ENCODE measurements around the gene SPOPL.

SPOPL gene

DNA sequence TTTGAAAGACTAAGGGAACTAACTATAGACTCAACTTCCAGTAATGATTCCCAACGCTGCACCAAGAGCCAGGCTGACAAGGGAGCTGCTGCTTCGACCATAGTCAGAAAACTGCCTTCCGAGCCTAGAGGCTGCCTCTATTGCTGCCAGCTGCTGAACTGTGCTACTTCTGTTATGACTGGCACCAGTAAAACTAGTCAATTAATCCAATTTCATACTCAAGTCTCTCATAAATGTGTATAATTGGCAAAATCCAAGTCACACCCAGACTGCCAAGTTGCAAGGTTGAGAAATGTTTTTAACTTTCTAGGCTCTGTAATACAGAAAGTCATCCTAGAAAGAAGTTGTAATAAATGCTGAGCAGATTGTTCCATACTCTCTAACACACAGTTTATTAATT, 117.4 kb downstream of the SPOPL start:
- TF ChIP-seq, protein P1, sequence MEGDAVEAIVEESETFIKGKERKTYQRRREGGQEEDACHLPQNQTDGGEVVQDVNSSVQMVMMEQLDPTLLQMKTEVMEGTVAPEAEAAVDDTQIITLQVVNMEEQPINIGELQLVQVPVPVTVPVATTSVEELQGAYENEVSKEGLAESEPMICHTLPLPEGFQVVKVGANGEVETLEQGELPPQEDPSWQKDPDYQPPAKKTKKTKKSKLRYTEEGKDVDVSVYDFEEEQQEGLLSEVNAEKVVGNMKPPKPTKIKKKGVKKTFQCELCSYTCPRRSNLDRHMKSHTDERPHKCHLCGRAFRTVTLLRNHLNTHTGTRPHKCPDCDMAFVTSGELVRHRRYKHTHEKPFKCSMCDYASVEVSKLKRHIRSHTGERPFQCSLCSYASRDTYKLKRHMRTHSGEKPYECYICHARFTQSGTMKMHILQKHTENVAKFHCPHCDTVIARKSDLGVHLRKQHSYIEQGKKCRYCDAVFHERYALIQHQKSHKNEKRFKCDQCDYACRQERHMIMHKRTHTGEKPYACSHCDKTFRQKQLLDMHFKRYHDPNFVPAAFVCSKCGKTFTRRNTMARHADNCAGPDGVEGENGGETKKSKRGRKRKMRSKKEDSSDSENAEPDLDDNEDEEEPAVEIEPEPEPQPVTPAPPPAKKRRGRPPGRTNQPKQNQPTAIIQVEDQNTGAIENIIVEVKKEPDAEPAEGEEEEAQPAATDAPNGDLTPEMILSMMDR (IDR thresholded peaks at IDR 0.05) = no peak
- no peaks in the 10 kb centered on the region for H3K27me3 ChIP-seq
- no peaks in the 10 kb centered on the region for H3K36me3 ChIP-seq
- no peak for DNase-seq
- H3K4me1 ChIP-seq = no peaks in the 10 kb centered on the region
- no peak overlapping the region for H3K27ac ChIP-seq
- intact Hi-C loops (cut with DNase I; ENCODE audit: low total_unique reads) = no loop called here
- H3K4me3 ChIP-seq = no peak overlapping the region
- H3K9me3 ChIP-seq = no peaks in the 10 kb centered on the region

DNA sequence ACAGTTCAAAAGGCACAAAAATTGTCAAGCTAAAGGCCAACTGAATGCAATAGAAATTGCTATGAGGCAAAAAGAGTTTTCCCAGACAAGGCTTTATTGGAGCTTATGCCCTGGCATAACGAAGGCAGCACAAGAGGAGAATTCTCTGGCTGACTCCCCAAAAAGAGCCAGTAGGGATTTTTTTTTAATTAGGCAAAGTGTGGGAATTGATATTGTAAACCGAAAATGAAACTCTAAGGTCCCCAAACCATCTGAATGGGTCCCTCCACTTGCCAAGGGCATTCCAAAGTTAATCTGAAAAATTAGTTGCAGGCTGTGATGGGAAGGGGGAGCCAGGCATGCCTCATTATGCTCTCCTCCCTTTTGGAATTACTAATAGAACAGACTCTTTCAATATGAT, 118.9 kb downstream of the SPOPL start:
- intact Hi-C loops (cut with DNase I; ENCODE audit: low total_unique reads) = no loop called here
- DNase-seq = no peak
- TF ChIP-seq, protein P1 (IDR thresholded peaks at IDR 0.05) = no peak
- no peak overlapping the region for H3K27ac ChIP-seq
- no peaks in the 10 kb centered on the region for H3K9me3 ChIP-seq
- no peaks in the 10 kb centered on the region for H3K27me3 ChIP-seq
- no peaks in the 10 kb centered on the region for H3K4me1 ChIP-seq
- H3K36me3 ChIP-seq = no peaks in the 10 kb centered on the region
- no peak overlapping the region for H3K4me3 ChIP-seq

DNA sequence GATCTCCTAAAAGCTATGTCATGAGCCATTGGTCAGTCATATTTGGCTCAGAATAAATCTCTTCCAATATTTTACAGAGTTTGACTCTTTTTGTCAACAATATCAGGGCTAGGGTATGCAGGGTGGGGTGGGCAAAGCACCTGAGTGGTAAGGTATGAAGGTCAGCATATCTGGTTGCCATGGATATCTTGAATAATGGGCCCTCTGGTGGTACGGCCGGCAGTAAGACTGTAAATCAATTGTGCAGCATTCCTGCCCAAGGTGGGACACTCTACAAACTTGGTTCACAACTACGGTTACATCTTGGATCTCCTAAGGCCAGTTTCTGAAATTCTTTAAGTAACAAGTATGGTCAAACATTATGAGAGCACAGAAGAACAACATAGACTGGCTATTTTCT, 119.6 kb downstream of the SPOPL start:
- TF ChIP-seq, protein P1 (IDR thresholded peaks at IDR 0.05) = no peak
- Histone ChIP-seq H3K27me3 (no peaks in the 10 kb centered on the region), H3K4me1 (no peaks in the 10 kb centered on the region), H3K27ac (no peak overlapping the region), H3K9me3 (no peaks in the 10 kb centered on the region), H3K4me3 (no peak overlapping the region), H3K36me3 (no peaks in the 10 kb centered on the region)
- intact Hi-C loops (cut with DNase I; ENCODE audit: low total_unique reads) = no loop called here
- no peak for DNase-seq

DNA sequence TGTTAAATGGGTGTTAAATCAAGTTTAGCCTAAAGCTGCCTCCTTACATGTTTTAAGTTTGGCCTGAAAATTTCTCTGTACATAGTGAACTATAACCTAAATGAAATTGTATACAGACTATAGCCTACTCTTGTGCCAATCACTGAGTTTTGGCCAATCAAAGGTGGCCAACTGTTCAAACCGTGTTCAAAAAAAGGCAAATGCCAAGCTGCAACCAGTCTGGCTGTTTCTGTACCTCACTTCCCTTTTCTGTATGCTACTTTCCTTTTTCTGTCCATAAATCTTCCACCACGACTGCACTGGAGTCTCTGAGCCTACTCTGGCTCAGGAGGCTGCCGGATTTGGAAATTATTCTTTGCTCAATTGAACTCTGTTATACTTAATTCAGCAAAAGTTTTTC, 121.0 kb downstream of the SPOPL start:
- Histone ChIP-seq H3K4me1 (no peaks in the 10 kb centered on the region), H3K36me3 (no peaks in the 10 kb centered on the region), H3K4me3 (no peak overlapping the region), H3K27me3 (no peaks in the 10 kb centered on the region), H3K27ac (no peak overlapping the region), H3K9me3 (no peaks in the 10 kb centered on the region)
- TF ChIP-seq, protein P1 (IDR thresholded peaks at IDR 0.05) = no peak
- DNase-seq = no peak
- intact Hi-C loops (cut with DNase I; ENCODE audit: low total_unique reads) = no loop called here
